MG63 (cell line): ENCODE data around the gene BEAN1. TPM values are rescaled to one million over a fixed set of nuclear protein-coding genes. Genes with fewer than 3 reads are reported as not detected.
A peak's percentile ranks its signal among the peaks of the same experiment; 100 is the strongest.
"Not testable (repeated sequence)": the region's sequence is repeated elsewhere in the genome, so short reads cannot be mapped to it uniquely, and the experiment has no call there.

Experiments
- DNase-seq: peaks from one replicate; pipeline ENCODE4 v3.0.0-alpha.2; 2020
- H3K27me3 ChIP-seq: fragments of 250-450 bp; sonication (Bioruptor Pico); 2 replicates; pipeline ENCODE4 v1.5.1; 2020; ENCODE audit warnings: mild to moderate bottlenecking, moderate library complexity
- H3K36me3 ChIP-seq: fragments of 250-450 bp; sonication (Bioruptor Pico); 2 replicates; pipeline ENCODE4 v1.5.1; 2020; ENCODE audit warnings: mild to moderate bottlenecking, moderate library complexity
- H3K4me3 ChIP-seq: fragments of 250-450 bp; sonication (Bioruptor Pico); 2 replicates; pipeline ENCODE4 v1.5.1; 2020; ENCODE audit warnings: mild to moderate bottlenecking, moderate library complexity
- H3K9me3 ChIP-seq: fragments of 250-450 bp; sonication (Bioruptor Pico); 2 replicates; pipeline ENCODE4 v1.5.1; 2020; ENCODE audit warnings: mild to moderate bottlenecking, moderate library complexity
- total RNA-seq: library from RNA; depleted of rRNA; stranded (reverse); fragments of >200 nt; shearing (Covaris generic); gene quantifications from 2 replicates; pipeline ENCODE4 v1.2.3, GENCODE V29; 2014; ENCODE audit warnings: low replicate concordance

The BEAN1 gene
- total RNA-seq, 1 experiment from 2014 or later: 0.56 TPM

GRCh38 chr16:66442502-66443268, 15.6 kb downstream of the BEAN1 start:
- DNase-seq: no peak
- Histone ChIP-seq H3K27me3 (no peaks in the 10 kb centered on the region), H3K9me3 (no peaks in the 10 kb centered on the region), H3K4me3 (no peak overlapping the region), H3K36me3 (no peaks in the 10 kb centered on the region)

DNA sequence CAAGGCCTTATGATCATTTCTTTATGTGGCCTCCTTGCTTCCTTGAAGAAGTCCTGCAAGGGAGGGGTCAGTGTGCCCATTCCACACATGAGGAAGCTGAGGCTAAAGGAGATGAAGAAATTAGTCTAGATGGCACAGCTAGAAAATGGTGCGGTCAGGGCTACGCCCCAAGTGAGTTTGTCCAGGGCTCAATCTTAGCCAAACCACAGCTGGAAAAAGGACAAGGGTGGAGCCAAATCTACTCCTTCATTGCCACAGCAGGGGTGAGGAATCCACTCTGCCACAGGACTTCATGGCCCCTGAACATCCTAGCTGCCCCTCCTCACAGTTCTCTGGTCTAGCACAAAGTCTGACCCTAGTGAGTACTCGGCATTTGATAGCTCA, 16.2 kb downstream of the BEAN1 start:
- H3K27me3 ChIP-seq: no peaks in the 10 kb centered on the region
- DNase-seq: peak; percentile 59
- no peaks in the 10 kb centered on the region for H3K9me3 ChIP-seq
- no peaks in the 10 kb centered on the region for H3K36me3 ChIP-seq
- H3K4me3 ChIP-seq: no peak overlapping the region

DNA sequence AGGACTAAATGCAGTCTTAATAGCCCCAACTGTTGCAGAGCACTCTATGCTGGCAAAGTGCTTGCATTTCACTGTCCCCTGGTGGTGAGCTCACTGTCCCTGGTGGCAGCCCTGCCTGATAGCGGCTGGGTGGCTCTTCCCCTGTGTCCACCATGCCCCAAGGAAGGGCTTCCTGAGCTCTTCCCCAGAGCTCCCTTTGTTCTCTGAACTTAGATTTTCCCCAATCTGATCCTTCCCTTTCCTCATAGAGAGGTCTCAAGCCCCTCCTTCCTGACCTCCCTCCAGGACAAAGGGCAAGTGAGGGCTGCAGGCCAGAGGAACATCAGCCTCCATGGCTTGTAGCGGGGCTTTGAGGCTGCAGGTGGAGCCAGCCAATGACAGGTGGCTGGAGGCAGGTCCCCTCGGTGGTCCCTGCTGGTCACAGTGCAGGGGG, 17.0 kb downstream of the BEAN1 start:
- Histone ChIP-seq H3K36me3 (no peaks in the 10 kb centered on the region), H3K27me3 (no peaks in the 10 kb centered on the region), H3K9me3 (no peaks in the 10 kb centered on the region), H3K4me3 (no peak overlapping the region)
- DNase-seq: no peak

DNA sequence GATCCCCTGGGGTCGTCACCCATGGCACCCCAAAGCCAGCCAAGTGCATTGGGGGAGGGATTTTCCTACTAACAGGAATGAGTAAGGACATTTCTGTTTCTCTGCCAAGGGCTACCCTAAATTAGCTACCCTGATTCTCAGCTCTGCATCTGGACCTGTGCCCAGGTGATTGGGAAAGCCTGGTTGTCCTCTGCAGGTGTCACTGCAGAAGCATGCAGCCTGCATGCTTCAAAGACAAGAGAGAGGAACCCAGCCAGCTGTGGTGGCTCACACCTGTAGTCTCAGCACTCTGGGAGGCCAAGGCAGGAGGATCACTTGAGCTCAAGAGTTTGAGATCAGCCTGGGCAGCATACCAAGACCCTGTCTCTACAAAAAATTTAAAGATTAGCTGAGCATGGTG, 19.6 kb downstream of the BEAN1 start:
- no peaks in the 10 kb centered on the region for H3K27me3 ChIP-seq
- no peak for DNase-seq
- H3K36me3 ChIP-seq: no peaks in the 10 kb centered on the region
- no peak overlapping the region for H3K4me3 ChIP-seq
- H3K9me3 ChIP-seq: no peaks in the 10 kb centered on the region

GRCh38 chr16:66447491-66447890, 20.4 kb downstream of the BEAN1 start:
- Histone ChIP-seq H3K4me3 (no peak overlapping the region), H3K9me3 (no peaks in the 10 kb centered on the region), H3K36me3 (no peaks in the 10 kb centered on the region), H3K27me3 (no peaks in the 10 kb centered on the region)
- no peak for DNase-seq

DNA sequence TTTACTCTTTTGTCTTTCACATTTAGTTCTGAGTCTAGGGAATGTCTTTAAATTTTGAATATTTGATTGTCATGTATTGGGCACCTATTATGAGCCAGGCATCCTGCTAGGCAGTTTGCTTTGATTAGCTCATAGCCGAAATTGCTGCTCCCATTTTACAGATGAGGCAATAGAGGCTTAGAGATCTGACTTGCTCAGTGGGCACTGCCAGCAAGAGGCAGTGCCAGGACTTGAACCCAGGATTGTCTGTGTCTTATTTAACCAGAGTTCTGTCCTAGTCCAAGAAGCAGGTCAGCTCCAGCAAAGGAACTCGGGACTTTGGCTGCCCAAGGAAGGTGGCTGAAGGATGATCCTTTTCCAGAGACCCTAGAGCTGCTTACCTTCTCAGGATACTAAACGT, 24.5 kb downstream of the BEAN1 start:
- DNase-seq: no peak
- H3K36me3 ChIP-seq: no peaks in the 10 kb centered on the region
- H3K9me3 ChIP-seq: no peaks in the 10 kb centered on the region
- H3K27me3 ChIP-seq: no peaks in the 10 kb centered on the region
- H3K4me3 ChIP-seq: no peak overlapping the region

- H3K4me3 ChIP-seq, H3K36me3 ChIP-seq, H3K9me3 ChIP-seq, DNase-seq, H3K27me3 ChIP-seq: not testable (repeated sequence)
Measured at GRCh38 chr16:66453230-66453629, 26.1 kb downstream of the BEAN1 start.

GRCh38 chr16:66454751-66455150, 27.7 kb downstream of the BEAN1 start:
- no peaks in the 10 kb centered on the region for H3K9me3 ChIP-seq
- no peak for DNase-seq
- H3K36me3 ChIP-seq: no peaks in the 10 kb centered on the region
- no peak overlapping the region for H3K4me3 ChIP-seq
- H3K27me3 ChIP-seq: no peaks in the 10 kb centered on the region

DNA sequence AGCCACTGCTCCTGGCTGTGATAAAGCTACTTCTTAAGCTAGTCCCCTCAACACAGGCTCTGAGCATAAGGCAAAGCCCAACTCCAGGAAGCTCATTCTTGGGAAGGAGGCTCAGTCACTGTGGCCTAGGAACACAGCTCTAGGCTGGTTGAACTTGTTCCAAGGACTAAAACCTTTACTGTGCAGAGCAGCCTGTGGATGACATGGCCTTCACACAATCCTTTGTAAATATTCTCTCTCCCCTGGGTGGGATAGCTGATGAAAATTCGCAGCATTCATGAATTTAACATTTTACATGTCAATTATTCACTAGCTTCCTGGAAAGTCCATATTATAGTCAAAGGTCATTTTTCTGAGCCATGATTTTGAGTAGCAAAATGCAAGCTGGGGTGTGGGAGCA, 28.9 kb downstream of the BEAN1 start:
- Histone ChIP-seq H3K27me3 (no peaks in the 10 kb centered on the region), H3K9me3 (no peaks in the 10 kb centered on the region), H3K36me3 (no peaks in the 10 kb centered on the region), H3K4me3 (no peak overlapping the region)
- no peak for DNase-seq

DNA sequence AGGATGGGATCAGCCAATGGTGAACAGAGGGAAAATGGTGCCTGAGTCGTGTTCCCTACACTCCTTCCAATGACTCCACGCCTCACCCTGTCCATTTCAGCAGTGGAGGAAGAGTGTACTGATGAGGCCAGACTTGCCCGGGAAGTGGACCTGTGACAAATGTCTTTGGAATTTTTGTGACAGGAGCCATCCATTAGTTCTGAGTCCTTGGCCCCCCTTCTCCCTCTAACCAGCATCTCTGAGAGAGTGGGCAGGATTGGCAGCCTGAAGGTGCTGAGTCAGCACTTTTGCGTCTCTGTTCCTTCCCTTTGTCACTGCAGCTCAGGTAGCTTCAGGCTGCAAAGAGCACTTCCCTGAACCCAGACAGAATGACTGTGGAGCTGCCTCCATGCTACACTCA, 30.8 kb downstream of the BEAN1 start:
- Histone ChIP-seq H3K9me3 (no peaks in the 10 kb centered on the region), H3K27me3 (no peaks in the 10 kb centered on the region), H3K36me3 (no peaks in the 10 kb centered on the region), H3K4me3 (no peak overlapping the region)
- no peak for DNase-seq

GRCh38 chr16:66458292-66458691, 31.2 kb downstream of the BEAN1 start:
- Histone ChIP-seq H3K4me3 (no peak overlapping the region), H3K36me3 (no peaks in the 10 kb centered on the region), H3K27me3 (no peaks in the 10 kb centered on the region), H3K9me3 (no peaks in the 10 kb centered on the region)
- DNase-seq: no peak

- Histone ChIP-seq H3K36me3 (no peaks in the 10 kb centered on the region), H3K27me3 (no peaks in the 10 kb centered on the region), H3K4me3 (no peak overlapping the region), H3K9me3 (no peaks in the 10 kb centered on the region)
- DNase-seq: no peak
Measured at GRCh38 chr16:66458853-66459252, 31.8 kb downstream of the BEAN1 start.

GRCh38 chr16:66459878-66460277, 32.8 kb downstream of the BEAN1 start:
- Histone ChIP-seq H3K4me3 (no peak overlapping the region), H3K9me3 (no peaks in the 10 kb centered on the region), H3K36me3 (no peaks in the 10 kb centered on the region), H3K27me3 (no peaks in the 10 kb centered on the region)
- no peak for DNase-seq

- Histone ChIP-seq H3K9me3 (no peaks in the 10 kb centered on the region), H3K4me3 (no peak overlapping the region), H3K27me3 (no peaks in the 10 kb centered on the region), H3K36me3 (no peaks in the 10 kb centered on the region)
- no peak for DNase-seq
Measured at GRCh38 chr16:66460703-66461102, 33.6 kb downstream of the BEAN1 start.

- H3K27me3 ChIP-seq: no peaks in the 10 kb centered on the region
- no peaks in the 10 kb centered on the region for H3K36me3 ChIP-seq
- no peak for DNase-seq
- H3K9me3 ChIP-seq: no peaks in the 10 kb centered on the region
- H3K4me3 ChIP-seq: no peak overlapping the region
Measured at GRCh38 chr16:66462912-66463311, 35.8 kb downstream of the BEAN1 start.

GRCh38 chr16:66465946-66466345, 38.9 kb downstream of the BEAN1 start:
- H3K27me3 ChIP-seq, H3K4me3 ChIP-seq, H3K9me3 ChIP-seq, H3K36me3 ChIP-seq, DNase-seq: not testable (repeated sequence)

DNA sequence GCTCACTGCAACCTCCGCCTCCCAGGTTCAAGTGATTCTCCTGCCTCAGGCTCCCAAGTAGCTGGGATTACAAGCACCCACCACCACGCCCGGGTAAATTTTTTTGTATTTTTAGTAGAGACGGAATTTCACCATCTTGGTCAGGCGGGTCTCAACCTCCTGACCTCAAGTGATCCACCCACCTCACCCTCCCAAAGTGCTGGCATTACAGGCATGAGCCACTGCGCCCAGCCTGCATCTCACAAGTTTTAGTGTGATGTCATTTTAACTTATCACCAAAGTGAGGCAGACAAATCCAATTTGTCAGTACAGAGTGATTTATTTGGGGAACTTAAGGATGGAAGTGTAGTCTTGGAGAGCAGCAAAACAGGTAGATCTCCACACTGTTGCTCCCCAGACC, 39.5 kb downstream of the BEAN1 start:
- H3K9me3 ChIP-seq, H3K27me3 ChIP-seq, H3K36me3 ChIP-seq, H3K4me3 ChIP-seq, DNase-seq: not testable (repeated sequence)

DNA sequence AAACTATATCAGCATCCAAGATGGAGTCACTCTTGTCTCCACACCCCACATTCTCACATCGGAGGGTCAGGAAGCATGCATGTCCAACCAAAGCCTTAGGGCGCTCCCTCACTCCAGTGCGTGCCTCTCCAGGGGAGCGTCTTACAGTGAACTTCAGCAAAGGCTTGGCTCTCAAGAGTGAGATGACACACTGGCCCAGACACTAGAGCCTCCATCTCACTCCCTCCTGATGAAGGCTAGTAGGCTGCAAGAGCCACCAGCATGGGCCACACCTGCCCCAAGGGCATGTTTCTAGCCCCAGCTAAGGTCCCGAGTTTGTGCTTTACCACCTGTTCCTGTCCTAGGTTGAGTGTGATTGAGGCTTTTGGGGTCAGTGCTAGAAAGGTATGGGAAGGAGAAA, 40.5 kb downstream of the BEAN1 start:
- no peaks in the 10 kb centered on the region for H3K27me3 ChIP-seq
- H3K9me3 ChIP-seq: no peaks in the 10 kb centered on the region
- no peaks in the 10 kb centered on the region for H3K36me3 ChIP-seq
- no peak overlapping the region for H3K4me3 ChIP-seq
- no peak for DNase-seq
